Loucy (cell line): ENCODE data around the gene FAHD1.

Experiments
- H2AFZ ChIP-seq: fragments of 200-600 bp; sonication (generic); 2 replicates; pipeline ENCODE4 v1.6.0; 2016; ENCODE audit warnings: antibody characterized with exemption, mild to moderate bottlenecking, low read length, moderate library complexity
- H3F3A ChIP-seq: fragments of 200-600 bp; 2 replicates; pipeline ENCODE4 v1.6.0; 2016; ENCODE audit warnings: antibody characterized with exemption, low read depth, mild to moderate bottlenecking
- H3K27me3 ChIP-seq: fragments of 200-600 bp; sonication (generic); 2 replicates; pipeline ENCODE4 v1.6.1; 2014; ENCODE audit warnings: low read length, mild to moderate bottlenecking; ENCODE audit not compliant: insufficient read depth, poor library complexity, severe bottlenecking
- H3K36me3 ChIP-seq: fragments of 200-600 bp; sonication (generic); 2 replicates; pipeline ENCODE4 v1.6.1; 2016; ENCODE audit warnings: low read length; ENCODE audit not compliant: insufficient read depth
- H3K4me1 ChIP-seq: fragments of 200-600 bp; sonication (generic); 2 replicates; pipeline ENCODE4 v1.5.1; 2014; ENCODE audit warnings: low read length, mild to moderate bottlenecking; ENCODE audit not compliant: insufficient read depth, poor library complexity, severe bottlenecking
- H3K4me2 ChIP-seq: fragments of 200-600 bp; sonication (generic); 2 replicates; pipeline ENCODE4 v1.6.0; 2014; ENCODE audit warnings: antibody characterized with exemption, low read length, low read depth, mild to moderate bottlenecking; ENCODE audit not compliant: poor library complexity, severe bottlenecking
- H3K4me3 ChIP-seq: fragments of 200-600 bp; sonication (generic); 2 replicates; pipeline ENCODE4 v1.5.1; 2014; ENCODE audit warnings: low read length, mild to moderate bottlenecking, mixed read lengths; ENCODE audit not compliant: poor library complexity, severe bottlenecking
- H3K79me2 ChIP-seq: fragments of 200-600 bp; sonication (generic); 2 replicates; pipeline ENCODE4 v1.6.1; 2014; ENCODE audit warnings: low read length; ENCODE audit not compliant: insufficient read depth
- H3K9ac ChIP-seq: fragments of 200-600 bp; sonication (generic); 2 replicates; pipeline ENCODE4 v1.6.0; 2014; ENCODE audit warnings: mild to moderate bottlenecking, low read depth, low read length, moderate library complexity; ENCODE audit not compliant: poor library complexity, severe bottlenecking
- H3K9me2 ChIP-seq: fragments of 200-600 bp; sonication (generic); replicated peaks from 2 replicates; pipeline ENCODE4 v1.6.1; 2016; ENCODE audit warnings: low read depth, low read length, mixed read lengths
- H3K9me3 ChIP-seq: fragments of 200-600 bp; sonication (generic); 2 replicates; pipeline ENCODE4 v1.6.1; 2014; ENCODE audit warnings: mild to moderate bottlenecking, antibody characterized with exemption, low read length, low read depth; ENCODE audit not compliant: insufficient read depth
- H4K20me1 ChIP-seq: fragments of 200-600 bp; sonication (generic); 2 replicates; pipeline ENCODE4 v1.6.0; 2014; ENCODE audit warnings: antibody characterized with exemption, low read length, mild to moderate bottlenecking; ENCODE audit not compliant: insufficient read depth, poor library complexity, severe bottlenecking
- CTCF ChIP-seq: fragments of 200-600 bp; sonication (generic); conservative IDR thresholded peaks from 2 replicates; pipeline ENCODE4 v1.5.1; 2014; ENCODE audit warnings: mild to moderate bottlenecking, antibody characterized with exemption, low read length
- EZH2phosphoT487 ChIP-seq: fragments of 200-600 bp; IDR thresholded peaks from 2 replicates; pipeline ENCODE4 v1.6.1; 2018; ENCODE audit warnings: antibody characterized with exemption, mild to moderate bottlenecking, moderate library complexity, borderline replicate concordance

The FAHD1 gene

GRCh38 chr16:1878256-1878655 is 51.2 kb downstream of the FAHD1 start:
- Histone ChIP-seq H3K9ac (no peak overlapping the region), H2AFZ (no peak overlapping the region), H3K27me3 (no peaks in the 10 kb centered on the region), H3K4me1 (no peaks in the 10 kb centered on the region), H3K4me2 (no peak overlapping the region), H3K9me3 (no peaks in the 10 kb centered on the region), H3F3A (no peaks in the 10 kb centered on the region), H3K36me3 (no peaks in the 10 kb centered on the region), H3K79me2 (no peaks in the 10 kb centered on the region), H3K9me2 (no peaks in the 10 kb centered on the region), H4K20me1 (no peaks in the 10 kb centered on the region), H3K4me3 (no peak overlapping the region)
- no peak for TF ChIP-seq CTCF
- no peak for TF ChIP-seq EZH2phosphoT487
